ENCODE data around the gene SLC49A3.
A peak's percentile ranks its signal among the peaks of the same experiment; 100 is the strongest.

- TF ChIP-seq CTCF (IDR thresholded peaks at IDR 0.05) = peak; percentile 79 to 95 (median 93)
- TF ChIP-seq POLR2A (IDR thresholded peaks at IDR 0.05) = peak; percentile 76
Measured at GRCh38 chr4:674172-675035, 14.5 kb downstream of the SLC49A3 start, which contains the start of the genes ATP5ME and MYL5.

Data from breast epithelium (tissue), 3 donors.